Measurements from ENCODE around the gene TKT. TPM values are rescaled to one million over a fixed set of nuclear protein-coding genes. Genes with fewer than 3 reads are reported as not detected.

Gene TKT
- 10 to 100 TPM; 18.5 to 41.3 (median 23.8) TPM for total RNA-seq

GRCh38 chr3:53255775-53256703, at the start of gene TKT:
Gene TKT, minus strand, starts transcription at chr3:53256022. Its CDS starts 80 bp downstream, at chr3:53255942.
- no peaks in the 10 kb centered on the region for H3K9me3 ChIP-seq
- no peak for TF ChIP-seq CTCF (IDR thresholded peaks at IDR 0.05 in 4 of 5, conservative IDR thresholded peaks at IDR 0.05 in 1 of 5)
- peak; percentile 79 to 85 for TF ChIP-seq POLR2A (IDR thresholded peaks at IDR 0.05)
- H3K4me1 ChIP-seq: peaks cover 39 to 41% of the 10 kb centered on the region in 2 donors
- no peaks in the 10 kb centered on the region for H3K27me3 ChIP-seq
- in situ Hi-C loops (cut with MboI; ENCODE audit: low sequenced_read_pairs in 4 of 4): no loop called here
- DNase-seq (peak; percentile 70 to 77), ATAC-seq (peak; percentile 66 to 68)
- H3K4me3 ChIP-seq: peak within 1 kb of the TSS; percentile 75 to 92 (median 84)
- H3K27ac ChIP-seq: peak within 1 kb of the TSS; percentile 83 to 95 (median 85)
- no peaks in the 10 kb centered on the region for H3K36me3 ChIP-seq
- intact Hi-C loops (cut with DNase I; ENCODE audit: low total_unique reads): loop anchor here (5.0 kb wide), 1 partner anchor 91 kb away; the partner anchor contains the start of gene DCP1A

- intact Hi-C loops (cut with DNase I; ENCODE audit: low total_unique reads): loop anchor here (2.0 to 10.0 kb wide), 4 partner anchors 43 to 381 kb away; partner anchors contain the start of genes CACNA1D and DCP1A
Observed at GRCh38 chr3:53303957-53304356, 48.1 kb upstream of the TKT start.

DNA sequence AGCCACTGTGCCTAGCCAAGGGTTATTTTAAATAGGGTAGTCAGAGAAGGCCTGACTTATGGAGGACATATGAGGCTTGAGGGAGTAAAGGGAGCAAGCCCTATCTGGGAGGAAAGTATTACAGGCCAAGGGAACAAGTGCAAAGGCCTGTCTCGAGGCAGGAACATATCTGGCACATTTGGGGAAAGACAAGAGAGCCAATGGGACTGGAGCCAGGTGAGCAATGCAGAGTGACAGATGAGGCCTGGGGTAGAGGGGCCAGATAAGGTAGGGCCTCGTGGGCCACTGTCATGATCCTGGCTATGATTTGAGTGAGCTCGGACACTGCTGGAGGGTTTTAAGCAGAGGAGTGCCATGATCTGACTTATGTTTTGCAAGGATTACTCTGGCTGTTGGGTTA, 47.7 kb upstream of the TKT start:
- peak overlapping the region; percentile 71 to 81 (median 76) for H3K27ac ChIP-seq
- H3K4me3 ChIP-seq: no peak overlapping the region
- intact Hi-C loops (cut with DNase I; ENCODE audit: low total_unique reads): loop anchor here (2.0 to 10.0 kb wide), 4 partner anchors 43 to 381 kb away; partner anchors contain the start of genes CACNA1D and DCP1A
- in situ Hi-C loops (cut with MboI; ENCODE audit: low sequenced_read_pairs in 4 of 4): loop anchor here in 1 of 4 donors (5.0 kb wide), 1 partner anchor 409 kb away; no protein-coding TSS in a partner anchor
- no peaks in the 10 kb centered on the region for H3K9me3 ChIP-seq
- ATAC-seq: peak; percentile 90
- H3K4me1 ChIP-seq: peaks cover 10 to 19% of the 10 kb centered on the region in 2 donors
- TF ChIP-seq CTCF (IDR thresholded peaks at IDR 0.05 in 4 of 5, conservative IDR thresholded peaks at IDR 0.05 in 1 of 5) (no peak), POLR2A (IDR thresholded peaks at IDR 0.05) (no peak)
- peak; percentile 41 to 89 for DNase-seq
- peaks cover 0 to 40% of the 10 kb centered on the region in 2 donors for H3K36me3 ChIP-seq
- no peaks in the 10 kb centered on the region for H3K27me3 ChIP-seq

More at GRCh38 chr3:53303957-53304356, 48.1 kb upstream of the TKT start:
- DNase-seq (no peak), ATAC-seq (no peak)
- no peaks in the 10 kb centered on the region for H3K27me3 ChIP-seq
- peaks cover 10 to 19% of the 10 kb centered on the region in 2 donors for H3K4me1 ChIP-seq
- H3K4me3 ChIP-seq: no peak overlapping the region
- in situ Hi-C loops (cut with MboI; ENCODE audit: low sequenced_read_pairs in 4 of 4): loop anchor here in 1 of 4 donors (5.0 kb wide), 1 partner anchor 408 kb away; no protein-coding TSS in a partner anchor
- H3K9me3 ChIP-seq: no peaks in the 10 kb centered on the region
- peak overlapping the region; percentile 71 to 81 (median 76) for H3K27ac ChIP-seq
- TF ChIP-seq POLR2A (IDR thresholded peaks at IDR 0.05) (no peak), CTCF (IDR thresholded peaks at IDR 0.05 in 4 of 5, conservative IDR thresholded peaks at IDR 0.05 in 1 of 5) (no peak)
- peaks cover 0 to 40% of the 10 kb centered on the region in 2 donors for H3K36me3 ChIP-seq

GRCh38 chr3:53300826-53301225, 45.0 kb upstream of the TKT start:
- no peak overlapping the region for H3K27ac ChIP-seq
- in situ Hi-C loops (cut with MboI; ENCODE audit: low sequenced_read_pairs in 4 of 4) (loop anchor here in 1 of 4 donors (5.0 kb wide), 1 partner anchor 411 kb away; no protein-coding TSS in a partner anchor), intact Hi-C loops (cut with DNase I; ENCODE audit: low total_unique reads) (loop anchor here (5.0 to 10.0 kb wide), 3 partner anchors 189 to 384 kb away; partner anchors contain the start of gene CACNA1D)
- no peaks in the 10 kb centered on the region for H3K9me3 ChIP-seq
- ATAC-seq: no peak
- no peak for DNase-seq
- TF ChIP-seq POLR2A (IDR thresholded peaks at IDR 0.05) (no peak), CTCF (IDR thresholded peaks at IDR 0.05 in 4 of 5, conservative IDR thresholded peaks at IDR 0.05 in 1 of 5) (no peak)
- no peak overlapping the region for H3K4me3 ChIP-seq
- H3K36me3 ChIP-seq: peaks cover 0 to 35% of the 10 kb centered on the region in 2 donors
- no peaks in the 10 kb centered on the region for H3K27me3 ChIP-seq
- H3K4me1 ChIP-seq: peaks cover 13 to 27% of the 10 kb centered on the region in 2 donors
